ENCODE measurements around the gene STK39.

The STK39 gene

GRCh38 chr2:168155680-168156079 lies 91.7 kb downstream of the STK39 start:
- no peak for DNase-seq

DNA sequence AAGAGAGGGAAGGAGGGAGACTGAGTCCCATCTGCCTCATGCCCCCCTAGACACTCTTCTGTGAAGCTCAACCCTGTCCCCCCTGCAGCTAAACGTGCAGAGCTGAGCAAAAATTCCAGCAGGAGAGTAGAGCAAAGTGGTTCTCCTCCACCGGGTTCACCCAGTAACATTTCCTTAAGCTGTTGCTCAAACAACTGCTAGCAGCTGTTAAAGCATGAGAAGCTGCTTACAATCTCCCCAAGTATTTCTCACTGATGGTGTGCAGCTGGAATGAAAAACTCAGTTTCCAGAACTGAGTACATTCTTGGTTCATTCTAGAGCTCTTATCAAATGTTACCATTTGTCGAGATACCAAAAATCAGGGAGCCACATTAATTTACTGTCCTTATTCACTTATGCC lies 92.3 kb downstream of the STK39 start:
- DNase-seq = no peak

- DNase-seq = no peak
Observed at GRCh38 chr2:168152902-168153530, 94.4 kb downstream of the STK39 start.

DNA sequence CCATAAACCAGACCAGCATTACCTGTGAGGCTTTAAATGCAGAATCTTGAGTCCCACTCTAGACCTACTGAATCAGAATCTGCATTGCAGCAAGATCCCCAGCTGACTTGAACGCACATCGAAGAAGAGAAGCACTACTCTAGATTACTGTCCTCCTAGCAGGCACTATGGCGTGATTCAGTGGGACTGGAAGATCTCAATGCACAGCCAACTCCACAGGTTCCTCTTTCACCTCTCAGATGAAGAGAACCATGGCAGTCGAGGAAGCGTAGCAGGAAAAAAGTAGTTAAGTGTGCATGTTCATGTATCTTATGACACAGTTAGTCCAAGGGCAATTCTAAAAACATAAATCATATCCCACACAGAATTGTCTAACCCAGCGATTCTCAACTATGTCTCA lies 97.4 kb downstream of the STK39 start:
- DNase-seq = no peak

- DNase-seq = no peak
Observed at GRCh38 chr2:168149150-168149974, 98.0 kb downstream of the STK39 start.

- DNase-seq = no peak
Observed at GRCh38 chr2:168147830-168148794, 99.3 kb downstream of the STK39 start.

DNA sequence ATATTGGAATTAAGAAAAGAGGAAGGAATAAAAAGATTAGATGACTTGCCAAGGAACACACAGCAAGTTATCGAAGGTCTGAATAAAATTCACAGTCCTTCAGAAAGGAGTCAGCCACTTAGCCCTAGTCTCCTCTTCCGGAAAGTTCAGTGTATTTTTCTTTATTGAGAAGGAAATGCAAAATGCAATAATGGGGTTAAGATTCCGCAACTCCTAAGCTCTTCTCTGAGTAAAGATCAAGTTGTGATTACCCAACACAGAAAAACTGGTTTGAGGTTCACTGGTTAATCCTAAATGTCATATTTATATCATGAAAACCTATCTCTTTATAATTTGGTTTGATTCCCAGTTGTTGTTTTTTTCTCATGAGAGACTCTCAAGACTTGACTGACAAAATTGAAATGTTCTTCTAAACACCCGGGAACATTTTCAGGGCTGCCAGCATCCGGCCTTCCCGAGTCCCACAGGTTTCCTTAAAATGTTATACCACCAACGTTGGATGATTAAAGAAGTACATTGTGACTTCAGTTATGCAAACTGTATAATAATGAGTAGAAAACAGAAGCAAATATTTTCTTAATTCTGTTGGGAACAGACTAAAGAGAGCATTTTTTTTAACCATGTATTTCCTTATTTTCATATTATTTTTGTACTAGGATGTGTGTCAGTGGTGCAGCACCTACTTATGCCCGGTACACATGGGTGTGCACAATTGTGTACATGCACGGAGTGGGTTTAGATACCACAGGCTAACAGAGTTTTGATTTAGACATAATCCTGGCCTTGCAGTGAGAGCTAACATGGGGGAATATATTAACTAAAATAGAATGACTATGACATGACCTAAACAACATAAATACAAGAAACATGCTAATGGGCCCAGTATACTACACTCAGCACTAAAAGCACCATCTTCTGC lies 100.2 kb downstream of the STK39 start:
- no peak for DNase-seq

GRCh38 chr2:168145426-168146310 lies 101.7 kb downstream of the STK39 start:
- no peak for DNase-seq

- DNase-seq = no peak
Observed at GRCh38 chr2:168145011-168145410, 102.4 kb downstream of the STK39 start.

- DNase-seq = no peak
Observed at GRCh38 chr2:168143813-168144212, 103.6 kb downstream of the STK39 start.

DNA sequence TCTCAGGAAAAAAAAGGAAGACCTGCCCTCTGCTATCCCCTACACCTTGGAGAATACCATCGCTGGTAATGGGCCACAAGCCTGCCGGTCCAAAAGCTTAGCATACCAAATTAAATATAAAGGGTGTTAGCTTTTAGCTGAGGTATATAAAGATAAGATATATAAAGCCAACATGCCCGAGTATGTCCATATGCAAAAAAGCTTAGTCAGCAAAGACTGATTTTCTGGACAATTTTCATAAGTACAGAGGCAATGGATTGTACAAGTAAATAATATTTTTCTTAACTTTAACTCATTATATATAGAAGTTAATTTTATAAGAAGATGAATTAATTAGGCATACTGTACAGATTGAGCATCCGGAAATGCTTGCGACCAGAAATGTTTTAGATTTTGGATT lies 106.5 kb downstream of the STK39 start:
- DNase-seq = no peak

GRCh38 chr2:168139852-168140251 lies 107.5 kb downstream of the STK39 start:
- DNase-seq = no peak

DNA sequence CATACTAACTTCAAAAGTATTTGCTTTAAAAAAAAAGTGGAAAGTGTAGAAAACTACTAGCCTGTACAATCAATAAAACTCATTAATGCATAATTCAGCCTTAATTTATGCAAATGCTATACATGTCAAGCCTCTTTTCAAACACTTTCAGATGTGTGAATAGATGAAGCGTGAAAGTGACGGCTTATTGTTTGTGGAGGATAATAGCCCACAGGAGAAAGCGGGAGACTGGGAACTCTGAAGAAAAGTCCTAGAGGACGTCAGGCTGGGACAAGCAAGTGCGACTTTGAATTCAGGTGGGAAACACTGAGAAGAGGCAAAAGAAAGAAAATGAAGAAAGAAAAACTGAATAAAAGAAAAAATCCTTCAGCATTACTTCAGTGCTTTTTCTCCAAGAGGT lies 108.5 kb downstream of the STK39 start:
- no peak for DNase-seq

GRCh38 chr2:168138374-168138773 lies 109.0 kb downstream of the STK39 start:
- no peak for DNase-seq

GRCh38 chr2:168137510-168138180 lies 109.8 kb downstream of the STK39 start:
- DNase-seq = no peak

- DNase-seq = no peak
Observed at GRCh38 chr2:168136392-168136977, 110.9 kb downstream of the STK39 start.

GRCh38 chr2:168135630-168136029 lies 111.8 kb downstream of the STK39 start:
- no peak for DNase-seq

DNA sequence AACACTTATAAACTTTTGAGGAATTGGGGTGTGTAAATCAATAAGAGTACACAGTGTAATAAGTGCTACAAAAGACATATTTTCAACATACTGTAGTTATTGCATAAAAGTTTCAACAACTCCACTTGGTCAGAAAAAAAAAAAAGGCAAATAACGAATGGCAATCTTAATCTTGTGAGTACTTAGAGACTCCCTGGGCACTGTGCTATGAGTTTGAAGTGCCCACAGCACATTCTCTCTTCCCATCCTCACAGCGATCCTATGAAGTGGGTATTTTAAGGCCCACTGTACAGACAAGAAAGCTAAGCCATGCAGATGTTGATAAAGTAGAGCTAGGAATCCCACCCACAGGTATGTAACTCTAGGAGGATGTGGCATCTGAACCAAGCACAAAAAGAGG lies 112.3 kb downstream of the STK39 start:
- no peak for DNase-seq

- DNase-seq = no peak
Observed at GRCh38 chr2:168134485-168134884, 112.9 kb downstream of the STK39 start.

- DNase-seq = no peak
Observed at GRCh38 chr2:168132389-168132788, 115.0 kb downstream of the STK39 start.

Data from activated CD4-positive, alpha-beta T cell treated with anti-CD3 and anti-CD28 coated beads for 4 hours (primary cell).